ENCODE data around the gene MAST2. TPM values are rescaled to one million over a fixed set of nuclear protein-coding genes. Genes with fewer than 3 reads are reported as not detected.

Gene MAST2
- total and polyA plus RNA-seq, 2 of the 4 experiments (the other 2 are of a cell fraction): 14.2 to 41.0 TPM

GRCh38 chr1:46008585-46008984 lies 205.2 kb downstream of the MAST2 start:
- no peak overlapping the region for H2AK5ac ChIP-seq (ENCODE audit: low read depth, low read length)
- intact Hi-C loops (cut with micrococcal nuclease): no loop called here
- no peak overlapping the region for H3K4ac ChIP-seq (ENCODE audit: low read depth, low read length)
- H2BK20ac ChIP-seq (ENCODE audit: low read depth, low read length): no peak overlapping the region
- peaks cover 19% of the 10 kb centered on the region; the same call in 1 of the 2 replicates for H3K9me1 ChIP-seq (ENCODE audit: insufficient read depth, low read length)
- H3K9ac ChIP-seq (ENCODE audit: low read depth, low read length): no peak overlapping the region
- DNase-seq (no peak), ATAC-seq (ENCODE audit: low read depth) (no peak)
- no peak for TF ChIP-seq FOS (IDR thresholded peaks at IDR 0.05; ENCODE audit: low read depth, low read length)
- TF ChIP-seq SMC3 (IDR thresholded peaks at IDR 0.05; ENCODE audit: low read depth, low read length): no peak
- TF ChIP-seq ELK1 (IDR thresholded peaks at IDR 0.05; ENCODE audit: borderline replicate concordance, low read depth, low read length): no peak
- no peak for TF ChIP-seq MXI1 (IDR thresholded peaks at IDR 0.05; ENCODE audit: borderline replicate concordance, low read depth, low read length)
- TF ChIP-seq RFX5 (IDR thresholded peaks at IDR 0.05; ENCODE audit: low read depth, low read length): no peak
- no peak for TF ChIP-seq MAFK (IDR thresholded peaks at IDR 0.05; ENCODE audit: low read depth, low read length)
- TF ChIP-seq POLR2A (IDR thresholded peaks at IDR 0.05; ENCODE audit: low read depth, low read length): no peak
- TF ChIP-seq USF2 (IDR thresholded peaks at IDR 0.05; ENCODE audit: low read depth, low read length): no peak
- TF ChIP-seq RAD21 (IDR thresholded peaks at IDR 0.05; ENCODE audit: low read length): no peak
- TF ChIP-seq MAZ (IDR thresholded peaks at IDR 0.05; ENCODE audit: borderline replicate concordance, low read depth, low read length): no peak
- TF ChIP-seq CTCF (conservative IDR thresholded peaks at IDR 0.05; ENCODE audit: low read depth, low read length): no peak
- TF ChIP-seq BHLHE40 (IDR thresholded peaks at IDR 0.05; ENCODE audit: low read depth, low read length): no peak
- TF ChIP-seq CEBPB (IDR thresholded peaks at IDR 0.05; ENCODE audit: low read depth, low read length): no peak
- TF ChIP-seq RCOR1 (IDR thresholded peaks at IDR 0.05; ENCODE audit: insufficient replicate concordance, low read length): no peak
- H4K5ac ChIP-seq (ENCODE audit: low read depth, low read length): no peak overlapping the region
- no peak overlapping the region for H4K91ac ChIP-seq (ENCODE audit: insufficient read depth, low read depth, low read length)
- no peak overlapping the region for H2AFZ ChIP-seq (replicated peaks; ENCODE audit: low read length, poor library complexity)
- H3K27ac ChIP-seq (ENCODE audit: insufficient read depth, low read length): no peak overlapping the region
- no peak overlapping the region for H3K4me3 ChIP-seq (ENCODE audit: insufficient read depth, low read depth, low read length)
- ChIA-PET CTCF (no interaction called here), POLR2A (ENCODE audit: unreplicated experiment) (no interaction called here)
- peaks cover 23% of the 10 kb centered on the region for H3K36me3 ChIP-seq (ENCODE audit: control insufficient read depth, insufficient read depth, low read length)
- H2BK120ac ChIP-seq (ENCODE audit: low read depth, low read length): no peak overlapping the region
- no peak overlapping the region for H2BK15ac ChIP-seq (ENCODE audit: low read depth, low read length)
- no peak overlapping the region for H2AK9ac ChIP-seq (replicated peaks; ENCODE audit: low read depth, low read length, poor library complexity)
- no TSS peak for BruUV-seq (replicated peaks)
- H3K9me3 ChIP-seq (ENCODE audit: control insufficient read depth, insufficient read depth, low read length): no peaks in the 10 kb centered on the region
- no peak overlapping the region for H3K56ac ChIP-seq (ENCODE audit: extremely low read depth, insufficient read depth, low read length)
- no peak overlapping the region for H2BK5ac ChIP-seq (ENCODE audit: low read depth, low read length, poor library complexity, severe bottlenecking)
- H3K4me1 ChIP-seq (ENCODE audit: control insufficient read depth, insufficient read depth, low read length): no peaks in the 10 kb centered on the region
- dilution Hi-C loops (cut with HindIII; ENCODE audit: low sequenced_read_pairs, unreplicated experiment): no loop called here
- no peak overlapping the region for H3K4me2 ChIP-seq (ENCODE audit: low read depth, low read length)
- no peak overlapping the region for H3K18ac ChIP-seq (ENCODE audit: low read depth, low read length)
- in situ Hi-C loops (cut with MboI; ENCODE audit: low sequenced_read_pairs): no loop called here
- no peaks in the 10 kb centered on the region for H4K20me1 ChIP-seq (ENCODE audit: insufficient read depth, low read length)
- H3K79me1 ChIP-seq (ENCODE audit: low read depth in 1 of 2, low read length in 2 of 2): no peaks in the 10 kb centered on the region; a peak in 1 of 4 replicates
- H3K23ac ChIP-seq (ENCODE audit: low read depth, low read length): no peak overlapping the region
- H4K8ac ChIP-seq (ENCODE audit: low read depth in 2 of 2, low read length in 2 of 2): no peak overlapping the region
- no peak overlapping the region for H3K14ac ChIP-seq (replicated peaks; ENCODE audit: low read depth, low read length)
- no peaks in the 10 kb centered on the region for H3K27me3 ChIP-seq (ENCODE audit: control insufficient read depth, insufficient read depth, low read length)

Data from IMR-90 (cell line).